HG02623 (cell line): ENCODE measurements around the gene GAB2.
A peak's percentile ranks its signal among the peaks of the same experiment; 100 is the strongest.
"Not testable (repeated sequence)": the region's sequence is repeated elsewhere in the genome, so short reads cannot be mapped to it uniquely, and the experiment has no call there.

Source experiments
- ATAC-seq: cut with Tn5 transposase; IDR thresholded peaks from one replicate; pipeline ENCODE4 v1.9.1; 2021; ENCODE audit warnings: moderate library complexity; ENCODE audit not compliant: unreplicated experiment

The GAB2 gene, protein sequence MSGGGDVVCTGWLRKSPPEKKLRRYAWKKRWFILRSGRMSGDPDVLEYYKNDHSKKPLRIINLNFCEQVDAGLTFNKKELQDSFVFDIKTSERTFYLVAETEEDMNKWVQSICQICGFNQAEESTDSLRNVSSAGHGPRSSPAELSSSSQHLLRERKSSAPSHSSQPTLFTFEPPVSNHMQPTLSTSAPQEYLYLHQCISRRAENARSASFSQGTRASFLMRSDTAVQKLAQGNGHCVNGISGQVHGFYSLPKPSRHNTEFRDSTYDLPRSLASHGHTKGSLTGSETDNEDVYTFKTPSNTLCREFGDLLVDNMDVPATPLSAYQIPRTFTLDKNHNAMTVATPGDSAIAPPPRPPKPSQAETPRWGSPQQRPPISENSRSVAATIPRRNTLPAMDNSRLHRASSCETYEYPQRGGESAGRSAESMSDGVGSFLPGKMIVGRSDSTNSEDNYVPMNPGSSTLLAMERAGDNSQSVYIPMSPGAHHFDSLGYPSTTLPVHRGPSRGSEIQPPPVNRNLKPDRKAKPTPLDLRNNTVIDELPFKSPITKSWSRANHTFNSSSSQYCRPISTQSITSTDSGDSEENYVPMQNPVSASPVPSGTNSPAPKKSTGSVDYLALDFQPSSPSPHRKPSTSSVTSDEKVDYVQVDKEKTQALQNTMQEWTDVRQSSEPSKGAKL

DNA sequence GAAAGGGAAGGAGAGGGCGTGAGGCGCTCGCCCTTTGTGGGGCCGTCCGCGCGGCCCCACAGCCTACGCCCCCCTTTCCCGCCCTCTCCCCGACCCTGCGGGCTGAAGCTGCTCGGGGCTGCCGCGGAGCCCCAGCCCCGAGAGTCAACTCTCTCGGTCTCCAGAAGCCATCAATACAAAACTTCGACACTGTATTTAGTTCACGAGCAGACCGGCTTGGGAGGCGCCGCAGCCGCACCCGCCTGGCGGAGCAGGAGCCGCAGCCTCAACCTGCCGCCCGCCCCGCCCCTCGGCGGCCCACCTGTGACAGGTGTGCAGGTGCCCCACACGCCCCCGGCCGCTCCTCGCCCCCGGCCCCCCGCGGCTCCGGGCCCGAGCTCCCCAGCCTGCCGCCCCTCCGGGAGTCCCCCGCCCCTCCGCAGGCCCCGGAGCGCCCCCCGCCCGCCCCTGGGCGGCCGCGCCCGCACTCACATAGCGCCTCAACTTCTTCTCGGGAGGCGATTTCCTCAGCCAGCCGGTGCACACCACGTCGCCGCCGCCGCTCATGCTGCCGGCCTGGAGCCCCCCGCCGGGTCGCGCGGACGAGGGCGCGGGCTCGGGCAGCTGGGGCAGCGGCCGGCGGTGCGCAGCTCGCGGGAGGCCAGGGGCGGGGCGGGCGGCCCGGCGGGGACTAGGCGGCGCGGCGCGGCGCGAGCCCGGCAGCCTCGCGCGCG, at the start of gene GAB2:
GAB2 (minus strand) TSS at position 646 of the 713 bp plus-strand sequence; CDS start at position 546, 100 bp downstream.
- ATAC-seq: peak; percentile 59

DNA sequence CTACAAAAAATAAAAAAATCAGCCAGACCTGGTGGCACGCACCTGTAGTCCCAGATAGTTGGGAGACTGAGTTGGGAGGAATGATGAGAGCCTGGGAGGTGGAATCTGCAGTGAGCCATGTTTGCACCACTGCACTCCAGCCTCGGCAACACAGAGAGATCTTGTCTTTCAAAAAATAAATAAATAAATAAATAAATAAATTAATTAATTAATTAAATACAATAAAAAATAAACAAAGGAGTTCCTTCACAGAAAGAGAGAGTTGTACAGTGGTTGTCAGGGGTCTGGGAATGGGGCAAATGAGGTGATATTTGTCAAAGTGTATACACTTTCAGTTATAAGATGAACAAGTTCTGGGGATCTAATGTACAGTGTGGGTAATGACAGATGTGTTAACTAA, 49.8 kb upstream of the GAB2 start:
- no peak for ATAC-seq

DNA sequence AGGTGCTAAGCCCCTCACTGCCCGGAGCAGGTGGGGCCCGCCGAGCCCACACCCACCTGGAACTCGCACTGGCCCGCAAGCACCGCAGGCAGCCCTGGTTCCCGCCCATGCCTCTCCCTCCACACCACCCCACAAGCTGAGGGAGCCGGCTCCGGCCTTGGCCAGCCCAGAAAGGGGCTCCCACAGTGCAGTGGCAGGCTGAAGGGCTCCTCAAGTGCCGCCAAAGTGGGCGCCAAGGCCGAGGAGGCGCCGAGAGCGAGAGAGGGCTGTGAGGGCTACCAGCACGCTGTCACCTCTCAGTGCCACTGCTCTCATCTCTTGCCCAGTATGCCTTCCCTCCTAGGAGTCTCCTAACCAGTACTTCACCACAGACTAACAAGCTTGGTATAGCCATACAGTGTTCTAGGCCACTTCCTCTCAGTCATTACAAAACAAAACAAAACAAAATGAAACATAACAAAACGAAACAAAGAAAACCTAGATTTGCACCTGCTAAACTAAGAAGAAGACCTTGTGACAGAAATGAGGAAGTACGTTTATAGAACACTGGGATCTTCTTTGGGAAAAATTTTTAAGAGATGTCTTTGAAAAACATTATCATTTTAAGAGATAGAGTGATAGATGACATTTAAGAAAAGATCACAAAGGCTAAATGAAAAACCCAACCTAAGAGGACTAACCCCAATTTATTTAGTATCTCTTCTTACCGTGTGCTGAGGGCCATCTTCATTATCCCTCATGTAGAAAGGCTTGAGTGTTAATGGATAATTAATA, 47.7 kb upstream of the GAB2 start:
- peak; percentile 98 for ATAC-seq

DNA sequence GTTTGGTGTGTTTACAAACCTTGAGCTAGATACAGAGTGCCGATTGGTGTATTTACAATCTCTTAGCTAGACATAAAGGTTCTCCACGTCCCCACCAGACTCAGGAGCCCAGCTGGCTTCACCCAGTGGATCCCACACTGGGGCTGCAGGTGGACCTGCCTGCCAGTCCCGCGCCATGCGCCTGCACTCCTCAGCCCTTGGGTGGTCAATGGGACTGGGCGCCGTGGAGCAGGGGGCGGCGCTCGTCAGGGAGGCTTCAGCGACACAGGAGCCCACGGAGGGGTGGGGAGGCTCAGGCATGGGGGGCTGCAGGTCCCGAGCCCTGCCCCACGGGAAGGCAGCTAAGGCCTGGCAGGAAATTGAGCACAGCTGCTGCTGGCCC, 47.2 kb upstream of the GAB2 start:
- ATAC-seq: not testable (repeated sequence)

DNA sequence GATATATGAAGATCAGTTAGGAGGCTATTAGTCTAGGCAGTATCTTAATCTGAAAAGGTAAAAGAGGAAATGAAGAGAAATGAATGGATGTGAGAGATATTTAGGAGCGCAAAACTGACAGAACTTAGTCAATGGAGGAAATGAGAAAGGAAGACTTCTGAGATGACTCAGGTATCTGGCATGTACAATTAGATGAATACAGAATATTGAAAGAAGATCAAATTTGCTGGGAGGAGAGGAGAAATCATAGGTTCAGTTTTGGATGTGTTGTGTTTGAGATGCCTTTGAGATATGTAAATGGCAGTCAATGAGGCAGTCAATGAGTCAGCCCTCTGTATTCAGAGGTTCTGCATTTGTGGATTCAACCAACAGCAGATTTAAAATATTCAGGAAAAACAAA, 42.9 kb upstream of the GAB2 start:
- no peak for ATAC-seq

DNA sequence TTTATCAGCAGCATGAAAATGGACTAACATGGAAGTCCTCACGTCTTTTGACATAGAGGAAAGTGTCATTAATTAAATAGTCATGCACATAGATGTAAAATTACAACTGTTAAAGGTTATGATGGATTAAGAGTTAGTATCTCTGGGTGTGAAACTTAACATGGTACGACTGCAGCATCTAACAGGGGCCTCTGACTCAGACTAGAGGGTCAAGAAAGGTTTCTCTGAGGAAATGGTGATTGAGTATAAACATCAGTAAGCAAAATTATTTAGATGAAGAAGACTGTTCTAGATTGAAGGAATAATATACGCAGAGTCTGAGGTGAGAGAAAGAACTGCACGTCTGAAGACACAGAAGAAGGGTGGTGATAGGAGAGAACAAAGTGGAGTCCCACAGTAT, 42.1 kb upstream of the GAB2 start:
- ATAC-seq: no peak

DNA sequence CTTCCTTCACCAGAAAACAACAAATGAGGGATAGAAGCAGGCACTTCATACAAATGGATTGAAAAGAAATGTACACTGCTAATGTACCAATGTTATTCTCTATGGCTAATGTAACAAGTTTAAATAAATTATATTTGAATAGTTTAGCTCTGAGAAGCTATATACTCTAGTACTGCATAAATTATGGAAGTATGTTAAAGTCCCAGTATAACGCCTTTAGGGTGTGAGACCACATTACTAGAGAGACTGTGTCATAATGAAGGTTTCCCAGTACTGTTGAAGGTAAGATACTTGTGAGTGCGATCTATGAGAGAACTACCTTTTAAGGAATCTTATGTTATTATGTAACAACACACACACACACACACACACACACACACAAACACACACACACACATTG, 39.8 kb upstream of the GAB2 start:
- no peak for ATAC-seq

DNA sequence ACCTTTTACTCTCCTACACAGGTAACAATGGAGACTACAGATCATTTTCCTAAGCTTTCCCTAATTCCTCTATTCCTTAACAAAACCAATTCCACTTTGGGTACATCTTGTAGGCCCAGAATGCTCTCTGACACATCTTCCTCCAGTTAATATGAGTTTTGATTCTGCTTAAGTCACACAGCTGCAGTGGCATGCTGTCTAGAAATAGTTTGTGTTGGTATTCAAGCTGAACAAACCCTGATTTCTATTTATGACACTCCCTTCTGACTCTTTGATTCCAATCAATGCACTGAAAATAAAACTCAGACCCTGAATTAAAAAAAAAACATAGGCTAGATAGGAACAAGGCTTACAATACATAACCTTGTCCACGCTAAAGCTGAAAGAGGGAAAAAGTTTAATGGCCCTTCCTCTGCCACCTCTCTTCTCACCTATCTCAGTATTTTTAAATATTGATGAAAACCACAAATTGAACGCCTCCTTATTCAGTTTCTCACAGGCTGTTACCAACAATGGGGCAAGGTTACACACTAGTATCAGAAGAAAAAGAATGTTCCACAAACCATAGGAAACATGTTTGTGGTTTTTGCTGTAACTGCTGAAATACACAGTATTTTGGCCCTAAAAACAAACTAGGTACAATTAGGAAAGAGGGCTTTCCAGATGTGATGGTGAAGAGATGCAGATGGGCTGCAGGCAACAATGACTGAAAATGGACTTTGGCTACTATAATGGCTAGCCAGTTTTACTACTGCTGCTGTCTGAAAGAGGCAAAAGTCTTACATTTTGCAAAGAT, 35.7 kb upstream of the GAB2 start:
- ATAC-seq: no peak

DNA sequence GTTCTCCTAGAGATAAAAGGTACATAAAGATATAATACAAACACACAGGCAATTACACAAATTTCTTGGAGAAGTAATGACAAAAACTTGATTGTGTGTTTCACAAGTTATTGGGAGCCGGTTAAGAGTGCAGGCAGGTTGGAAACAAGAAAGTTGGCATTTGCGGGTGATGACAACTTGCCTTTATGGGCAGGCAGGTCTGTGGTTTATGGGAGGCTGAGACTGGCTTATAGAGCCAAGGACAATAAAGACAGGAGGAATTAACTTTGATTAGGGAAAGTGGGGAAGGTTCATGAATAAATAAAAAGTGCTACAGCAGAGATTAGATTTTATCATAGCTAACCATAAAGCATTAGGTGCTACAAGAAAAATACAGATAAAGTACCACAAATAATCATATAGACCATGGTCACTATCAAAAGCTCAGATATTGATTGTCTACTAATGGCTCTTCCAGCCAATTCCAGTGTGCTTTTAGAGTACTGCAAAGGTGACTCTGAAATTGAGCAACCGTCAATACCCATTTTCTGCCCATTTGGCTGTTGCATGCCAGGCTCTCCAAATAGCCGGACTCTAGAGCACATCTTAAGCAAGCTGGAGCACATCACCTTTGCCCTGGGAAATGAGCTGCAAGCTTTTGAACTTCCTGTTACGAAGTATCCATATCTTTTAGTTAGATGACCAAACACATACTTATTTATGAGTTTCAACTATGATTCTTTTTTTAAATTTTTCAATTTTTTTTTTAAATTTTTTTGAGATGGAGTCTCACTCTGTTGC, 33.9 kb upstream of the GAB2 start:
- no peak for ATAC-seq

DNA sequence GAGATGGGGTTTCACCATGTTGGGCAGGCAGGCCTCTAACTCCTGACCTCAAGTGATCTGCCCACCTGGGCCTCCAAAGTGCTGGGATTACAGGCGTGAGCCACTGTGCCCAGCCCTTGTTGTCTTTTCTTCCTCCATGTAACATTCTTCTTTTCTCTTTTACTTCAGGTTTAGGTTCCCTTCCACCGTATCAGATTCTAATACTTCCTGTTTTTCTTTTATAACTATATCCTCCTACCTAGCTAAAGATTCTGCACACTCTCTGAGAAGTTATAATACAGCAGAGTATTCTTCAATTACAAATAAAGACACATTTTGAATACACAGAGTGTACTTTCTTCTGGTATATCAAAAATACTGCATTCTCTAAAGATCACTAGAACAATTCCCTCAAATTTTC, 33.2 kb upstream of the GAB2 start:
- no peak for ATAC-seq

DNA sequence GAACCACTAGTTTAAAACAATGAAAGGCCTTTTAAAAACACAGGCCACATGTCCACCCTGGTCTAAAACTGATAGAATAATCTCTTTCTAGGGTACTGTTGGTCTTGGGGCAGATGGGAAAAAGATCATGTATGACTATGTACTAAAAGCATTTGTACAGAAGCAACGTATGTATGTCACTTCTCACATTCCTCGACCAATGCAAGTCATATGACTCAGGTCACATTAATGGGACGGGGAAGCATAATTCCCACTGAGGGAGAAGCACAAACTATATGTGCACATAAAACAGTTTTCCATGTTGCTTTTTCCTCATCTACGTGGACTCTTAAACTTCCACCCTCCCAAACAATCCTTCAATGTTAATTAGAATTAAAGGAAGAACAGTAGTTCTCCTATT, 32.2 kb upstream of the GAB2 start:
- ATAC-seq: no peak

DNA sequence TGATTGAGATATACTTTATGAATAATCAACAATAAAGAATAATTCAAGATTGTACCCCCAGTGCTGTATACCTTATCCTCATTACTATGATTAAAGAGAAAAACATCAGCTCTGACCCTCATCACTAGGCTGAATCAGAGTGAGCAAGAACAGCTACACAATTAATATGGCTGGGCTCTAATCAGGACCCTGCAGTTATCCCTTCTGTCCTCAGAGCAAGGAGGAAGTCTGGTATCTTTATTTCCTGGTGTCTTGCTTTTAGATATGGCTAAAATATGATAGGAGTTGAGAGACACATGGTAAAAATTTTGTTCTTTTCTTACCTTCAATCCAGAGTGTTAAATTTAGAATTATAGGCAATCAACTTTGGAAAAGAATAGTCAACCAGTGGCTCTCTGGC, 28.6 kb upstream of the GAB2 start:
- no peak for ATAC-seq

DNA sequence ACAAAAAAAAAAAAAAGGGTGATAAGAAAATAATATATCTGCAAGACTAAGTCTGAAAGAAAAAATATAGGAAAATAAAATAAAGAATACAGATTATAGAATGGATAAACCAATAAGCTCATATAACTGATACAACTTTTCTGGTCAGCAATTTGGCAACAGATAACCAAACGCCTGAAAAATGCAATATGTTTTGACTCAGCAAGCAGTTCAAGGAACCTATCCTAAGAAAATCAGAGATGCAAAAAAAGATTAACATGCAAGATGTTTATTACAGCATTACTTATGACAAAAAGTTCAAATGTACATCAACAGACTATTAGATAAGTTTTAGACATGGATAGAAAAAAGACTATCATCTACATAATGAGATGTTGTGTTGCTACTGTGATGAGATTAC, 27.1 kb upstream of the GAB2 start:
- no peak for ATAC-seq

DNA sequence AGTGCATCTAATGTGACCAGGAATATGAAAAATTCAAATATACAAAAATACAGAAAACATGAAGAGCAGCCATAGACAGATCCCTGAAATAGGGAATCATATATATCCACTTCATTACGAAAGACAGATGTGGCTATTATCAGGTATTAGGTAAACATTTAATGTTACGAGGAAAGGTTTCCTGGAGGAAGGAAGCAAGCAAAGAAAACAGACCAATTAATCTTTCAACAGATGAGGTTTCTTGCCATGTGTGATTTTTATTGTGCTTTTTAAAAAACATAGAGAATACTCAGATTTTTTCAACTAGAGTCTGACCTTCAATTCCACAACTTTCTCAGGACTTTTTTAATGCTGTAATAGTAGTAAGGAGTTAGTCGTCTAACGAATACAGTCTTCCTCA, 24.3 kb upstream of the GAB2 start:
- ATAC-seq: no peak

DNA sequence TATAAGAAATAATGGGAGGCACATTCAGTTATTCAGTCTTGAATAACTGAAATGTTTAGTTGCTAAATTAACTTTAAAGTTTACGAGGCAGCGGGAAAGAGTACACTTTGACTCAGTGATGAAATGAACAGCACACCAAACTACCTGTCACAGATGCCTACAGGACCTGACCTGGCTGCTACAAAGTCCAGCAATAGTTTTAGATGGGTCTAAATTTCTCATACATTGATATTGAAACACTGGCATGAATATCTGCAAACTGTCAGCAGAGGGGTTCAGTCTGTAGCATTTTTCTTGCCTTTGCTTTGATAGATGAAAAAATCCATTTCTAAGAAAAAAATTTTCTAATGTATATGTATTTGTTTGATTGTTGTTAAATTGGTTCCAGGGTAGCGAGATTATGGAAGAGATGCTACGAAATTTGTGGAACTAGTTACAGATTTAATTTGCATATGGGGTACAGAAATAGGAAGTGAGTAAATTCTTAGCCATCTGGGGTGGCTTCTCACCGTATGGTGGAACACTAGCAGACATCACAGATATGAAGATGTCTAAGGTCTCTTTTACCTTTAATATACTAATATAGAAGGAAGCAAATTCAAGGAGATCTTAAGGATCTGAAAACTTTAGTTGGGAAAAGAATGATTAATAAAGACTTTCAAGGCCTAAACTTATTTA, 20.8 kb upstream of the GAB2 start:
- peak; percentile 82 for ATAC-seq

DNA sequence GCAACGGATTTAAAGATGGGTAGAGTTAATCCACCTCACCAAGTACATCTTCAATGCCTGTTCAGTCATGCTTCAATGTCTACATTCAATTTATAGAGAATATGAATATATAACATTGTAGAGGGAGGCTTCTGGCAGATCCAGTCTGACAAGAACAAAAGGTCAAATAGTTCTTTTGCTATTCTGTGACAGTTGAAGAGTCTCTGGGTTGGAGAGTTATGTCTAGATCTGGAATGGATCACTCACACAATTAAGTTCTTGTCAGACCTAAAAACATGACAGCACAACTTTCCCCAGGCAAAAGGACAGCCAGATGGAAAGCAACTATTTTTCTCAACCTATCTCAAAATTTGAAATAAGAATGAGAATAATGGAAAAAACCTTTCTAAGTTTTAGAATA, 15.3 kb upstream of the GAB2 start:
- no peak for ATAC-seq

DNA sequence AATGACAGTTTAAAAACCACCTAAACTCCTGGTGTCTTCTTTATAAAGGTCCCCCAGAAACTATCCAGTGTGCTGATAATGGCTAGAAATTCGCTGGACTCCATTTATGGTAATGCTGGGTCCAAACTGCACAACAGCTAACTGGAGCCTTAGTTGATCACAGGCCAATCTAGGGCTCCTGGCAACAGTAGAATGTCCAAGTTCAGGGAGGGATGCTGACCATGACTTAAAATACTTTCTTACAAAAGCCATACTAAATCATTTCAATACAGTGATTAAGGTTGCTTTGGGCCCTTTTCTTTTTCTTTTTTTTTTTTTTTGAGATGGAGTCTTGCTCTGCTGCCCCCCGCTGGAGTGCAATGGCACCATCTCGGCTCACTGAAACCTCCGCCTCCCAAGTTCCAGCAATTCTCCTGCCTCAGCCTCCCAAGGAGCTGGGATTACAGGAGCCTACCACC, 14.5 kb upstream of the GAB2 start:
- ATAC-seq: no peak

DNA sequence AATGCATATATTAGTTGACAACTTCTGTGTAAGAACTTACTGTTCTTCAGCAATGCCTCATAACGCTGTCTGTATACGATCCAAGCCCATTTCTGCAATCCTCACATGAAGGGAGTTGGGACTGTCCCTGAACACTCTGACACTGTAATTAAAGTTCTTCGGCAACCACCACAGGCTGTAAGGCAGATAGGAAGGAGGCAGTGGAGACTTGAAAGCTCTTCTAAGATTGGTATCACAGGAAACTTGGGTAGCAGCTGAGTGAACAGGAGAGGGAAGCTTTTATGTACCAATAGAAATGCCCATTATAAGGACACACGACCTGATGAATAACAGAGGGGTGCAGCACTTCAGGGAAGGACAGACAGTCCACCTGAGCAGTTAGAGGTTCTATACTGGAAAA, 12.0 kb upstream of the GAB2 start:
- no peak for ATAC-seq

DNA sequence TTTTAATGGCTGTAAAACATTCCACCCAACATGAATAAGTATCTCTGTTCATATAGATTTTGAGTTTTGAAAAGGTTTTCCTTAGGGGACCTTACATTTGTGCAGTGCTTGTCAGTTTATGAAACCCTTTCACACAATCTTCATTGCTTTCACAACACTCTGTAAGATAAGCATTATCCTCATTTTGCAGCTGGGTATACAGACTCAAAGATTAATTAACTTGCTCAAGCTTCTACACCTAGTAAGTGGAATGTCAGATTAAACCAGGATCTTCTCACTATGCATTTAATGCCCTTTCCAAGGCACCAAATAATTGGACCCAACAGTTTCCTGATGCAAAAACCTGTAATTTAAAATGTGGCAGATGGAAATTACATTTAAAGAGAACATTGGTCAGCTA, 11.6 kb upstream of the GAB2 start:
- no peak for ATAC-seq
